GM12878 (cell line): ENCODE results near the gene ZDHHC7. TPM values are rescaled to one million over a fixed set of nuclear protein-coding genes. Genes with fewer than 3 reads are reported as not detected.

ENCODE experiments used
- ATAC-seq: fragments of 200-7000 bp; cut with Tn5 transposase; 3 replicates; pipeline ENCODE4 v1.9.1; 2020; ENCODE audit warnings: mild to moderate bottlenecking, moderate library complexity
- BruUV-seq: library from RNA; stranded (reverse); fragments of 400-500 nt; replicated peaks from 2 replicates; lab custom pipeline; 2021; lab: Mats Ljungman, UMichigan
- CTCF ChIA-PET: fragments of 300-600 bp; sonication (Branson Sonifier 250); formaldehyde crosslinking; extraction: SDS; loops from one replicate; lab custom pipeline; 2021; ENCODE audit warnings: inconsistent platforms; lab: Yijun Ruan, JAX
- POLR2A ChIA-PET: fragments of 350-600 bp; formaldehyde crosslinking; extraction: SDS; loops from one replicate; lab custom pipeline; 2021; ENCODE audit warnings: inconsistent platforms; lab: Charles Lee
- RAD21 ChIA-PET: fragments of 300-600 bp; sonication (Branson Sonifier 250); formaldehyde crosslinking; loops from one replicate; lab custom pipeline; 2023; ENCODE audit warnings: antibody characterized with exemption; ENCODE audit not compliant: unreplicated experiment; lab: Charles Lee
- SMC1A ChIA-PET: fragments of 300-600 bp; sonication (Branson Sonifier 250); formaldehyde crosslinking; loops from one replicate; lab custom pipeline; 2023; ENCODE audit not compliant: unreplicated experiment, uncharacterized antibody; lab: Charles Lee
- DNase-seq: peaks from one replicate; pipeline ENCODE4 v3.0.0-alpha.2; 2011; ENCODE audit warnings: low read depth, low spot score
- FAIRE-seq: peaks from 3 replicates; lab custom pipeline; 2011; peaks lifted over from hg19 to GRCh38; lab: Jason Lieb, UNC
- H2AFZ ChIP-seq: 2 replicates; pipeline ENCODE4 v1.6.0; 2011; ENCODE audit warnings: low read depth, low read length, control low read depth; ENCODE audit not compliant: control insufficient read depth
- H3K27ac ChIP-seq: 2 replicates; pipeline ENCODE4 v1.5.1; 2011; ENCODE audit warnings: control low read depth; ENCODE audit not compliant: control insufficient read depth, insufficient read depth
- H3K27me3 ChIP-seq, 2 experiments: replicated peaks in 1 of 2; 2 replicates each; pipeline versions ENCODE4 v1.6.0 to v1.6.1; 2011; ENCODE audit warnings: low read length in 1 of 2; ENCODE audit not compliant: control insufficient read depth in 2 of 2, insufficient read depth in 2 of 2
- H3K36me3 ChIP-seq, 2 experiments: 2 replicates each; pipeline ENCODE4 v1.5.1; 2011; ENCODE audit warnings: low read length in 1 of 2; ENCODE audit not compliant: control insufficient read depth in 2 of 2, insufficient read depth in 2 of 2
- H3K4me1 ChIP-seq: 2 replicates; pipeline ENCODE4 v1.6.1; 2011; ENCODE audit warnings: mild to moderate bottlenecking, low read length, moderate library complexity, mixed read lengths; ENCODE audit not compliant: control insufficient read depth, insufficient read depth
- H3K4me2 ChIP-seq: 2 replicates; pipeline ENCODE4 v1.6.0; 2011; ENCODE audit warnings: control low read depth; ENCODE audit not compliant: control insufficient read depth, insufficient read depth
- H3K4me3 ChIP-seq: fragments of 200-600 bp; sonication (generic); 2 replicates; pipeline ENCODE4 v1.5.1; 2016
- H3K79me2 ChIP-seq: 2 replicates; pipeline ENCODE4 v1.6.0; 2011; ENCODE audit warnings: low read length; ENCODE audit not compliant: control insufficient read depth, insufficient read depth
- H3K9ac ChIP-seq: 2 replicates; pipeline ENCODE4 v1.8.0; 2011; ENCODE audit warnings: low read length, control low read depth, mixed read lengths; ENCODE audit not compliant: control insufficient read depth, insufficient read depth
- H3K9me3 ChIP-seq: replicated peaks from 3 replicates; pipeline ENCODE4 v1.5.1; 2011; ENCODE audit warnings: mild to moderate bottlenecking, low read length; ENCODE audit not compliant: control insufficient read depth, insufficient read depth
- H4K20me1 ChIP-seq: 2 replicates; pipeline ENCODE4 v1.6.0; 2011; ENCODE audit not compliant: control insufficient read depth, insufficient read depth
- ASH2L ChIP-seq: fragments of 300-600, 200-600 bp; sonication (generic); IDR thresholded peaks from 2 replicates; pipeline ENCODE4 v1.6.1; 2017; ENCODE audit warnings: low read depth, mild to moderate bottlenecking, borderline replicate concordance
- HDAC2 ChIP-seq: fragments of 200-600 bp; sonication (generic); IDR thresholded peaks from 2 replicates; pipeline ENCODE4 v1.6.1; 2017
- NR2C1 ChIP-seq: fragments of 450-650 bp; IDR thresholded peaks from 2 replicates; pipeline ENCODE4 v1.6.1; 2017; ENCODE audit warnings: antibody characterized with exemption, mild to moderate bottlenecking, moderate library complexity
- TARDBP ChIP-seq: IDR thresholded peaks from 2 replicates; pipeline ENCODE4 v1.6.1; 2016; ENCODE audit warnings: borderline replicate concordance
- YY1 ChIP-seq: IDR thresholded peaks from 2 replicates; pipeline ENCODE4 v1.6.1; 2011; ENCODE audit warnings: low read depth, mild to moderate bottlenecking, low read length
- WGBS: methylation state at CpG from one replicate; pipeline ENCODE4 v1.1.6; 2016; ENCODE audit warnings: low lambda C conversion rate; ENCODE audit not compliant: insufficient replicate concordance, insufficient coverage; ENCODE audit errors: missing lambda C conversion rate; 5-methylcytosine and 5-hydroxymethylcytosine counted together
- in situ Hi-C: fragments of 300-500 bp; cut with MboI; formaldehyde crosslinking; loops from 9 replicates; pipeline ENCODE4 v1.14.3; 2018; ENCODE audit warnings: mixed read lengths
- intact Hi-C: fragments of 100-400 bp; cut with micrococcal nuclease; formaldehyde crosslinking; loops from one replicate; pipeline ENCODE4 v1.14.2; 2022; ENCODE audit not compliant: unreplicated experiment
- polyA plus RNA-seq, 11 experiments: library from polyadenylated mRNA; depleted of rRNA in 4 of 11; unstranded in 6 of 11; stranded (reverse) in 5 of 11; fragments of >200 nt; fragmentation: Nextera tagmentation in 4 of 11; fragmentation: Illumina TruSeq in 1 of 11; extraction: Ambion mirVana in 4 of 11; extraction: Trizol in 1 of 11; gene quantifications; 1 replicate in 1 of 11; 2 replicates in 10 of 11; pipeline versions ENCODE4 v1.2.1 to v1.2.3, GENCODE V29; 2011 to 2016; ENCODE audit warnings: inconsistent platforms in 2 of 11, missing spikeins in 2 of 11, low read depth in 1 of 11
- total RNA-seq, 4 experiments: library from RNA; depleted of rRNA in 3 of 4; stranded (reverse); fragments of >200 nt in 3 of 4; fragmentation: Illumina TruSeq in 1 of 4; extraction: Trizol in 1 of 4; gene quantifications; 2 replicates each; pipeline versions ENCODE4 v1.2.1 to v1.2.3, GENCODE V29; 2013 to 2021
- TF ChIP-seq, protein P1 (sequence below): fragments of 450-650 bp; IDR thresholded peaks from 2 replicates; pipeline ENCODE4 v1.6.1; 2016; ENCODE audit warnings: mild to moderate bottlenecking

ZDHHC7 gene
- total and polyA plus RNA-seq, 10 of the 15 experiments (the other 5 are each of a cell fraction or from before 2014, with no cell fraction given), result 0.87 to 26.0 (median 20.0) TPM

- no peak for ATAC-seq
- intact Hi-C loops, result no loop called here
- ChIA-PET RAD21 (interaction anchor here (0.6 to 1.1 kb wide), 2 partner anchors 39 to 369 kb away, joined by 3 read pairs; no protein-coding TSS in a partner anchor), POLR2A (no interaction called here), CTCF (interaction anchor here (0.7 to 6.1 kb wide), 5 partner anchors 24 to 42 kb away, joined by 3 to 53 read pairs (median 3); no protein-coding TSS in a partner anchor), SMC1A (interaction anchor here (1.3 kb wide), 1 partner anchor 24 kb away, joined by 4 read pairs; no protein-coding TSS in a partner anchor)
- no TSS peak for BruUV-seq
- Histone ChIP-seq H3K4me2 (no peak overlapping the region), H3K9ac (no peak overlapping the region), H4K20me1 (no peaks in the 10 kb centered on the region), H2AFZ (no peak overlapping the region), H3K4me3 (no peak overlapping the region), H3K79me2 (no peaks in the 10 kb centered on the region), H3K27me3 (peaks cover 0 to 1% of the 10 kb centered on the region in 2 experiments; a peak in 1 of 4 replicates), H3K36me3 (no peaks in the 10 kb centered on the region), H3K4me1 (no peaks in the 10 kb centered on the region), H3K9me3 (no peaks in the 10 kb centered on the region; the same call in 2 of the 3 replicates), H3K27ac (no peak overlapping the region)
- in situ Hi-C loops, result no loop called here
- TF ChIP-seq TARDBP, result no peak
- TF ChIP-seq ASH2L, result no peak
- no peak for TF ChIP-seq YY1
- TF ChIP-seq, protein P1, sequence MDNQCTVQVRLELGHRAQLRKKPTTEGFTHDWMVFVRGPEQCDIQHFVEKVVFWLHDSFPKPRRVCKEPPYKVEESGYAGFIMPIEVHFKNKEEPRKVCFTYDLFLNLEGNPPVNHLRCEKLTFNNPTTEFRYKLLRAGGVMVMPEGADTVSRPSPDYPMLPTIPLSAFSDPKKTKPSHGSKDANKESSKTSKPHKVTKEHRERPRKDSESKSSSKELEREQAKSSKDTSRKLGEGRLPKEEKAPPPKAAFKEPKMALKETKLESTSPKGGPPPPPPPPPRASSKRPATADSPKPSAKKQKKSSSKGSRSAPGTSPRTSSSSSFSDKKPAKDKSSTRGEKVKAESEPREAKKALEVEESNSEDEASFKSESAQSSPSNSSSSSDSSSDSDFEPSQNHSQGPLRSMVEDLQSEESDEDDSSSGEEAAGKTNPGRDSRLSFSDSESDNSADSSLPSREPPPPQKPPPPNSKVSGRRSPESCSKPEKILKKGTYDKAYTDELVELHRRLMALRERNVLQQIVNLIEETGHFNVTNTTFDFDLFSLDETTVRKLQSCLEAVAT, result no peak
- TF ChIP-seq HDAC2, result no peak
- no peak for TF ChIP-seq NR2C1
- DNase-seq, result no peak
- FAIRE-seq, result no peak
- 26% methylated on average over 16 of the region's 16 CpGs for WGBS
These were observed 82.5 kb downstream of the ZDHHC7 start for GRCh38 chr16:84928679-84929420.
